ENCODE measurements around the gene ENHO.

Gene ENHO

GRCh38 chr9:34505370-34506120, 17.2 kb downstream of the ENHO start:
- DNase-seq (ENCODE audit: low spot score) = no peak
- TF ChIP-seq, protein P1, sequence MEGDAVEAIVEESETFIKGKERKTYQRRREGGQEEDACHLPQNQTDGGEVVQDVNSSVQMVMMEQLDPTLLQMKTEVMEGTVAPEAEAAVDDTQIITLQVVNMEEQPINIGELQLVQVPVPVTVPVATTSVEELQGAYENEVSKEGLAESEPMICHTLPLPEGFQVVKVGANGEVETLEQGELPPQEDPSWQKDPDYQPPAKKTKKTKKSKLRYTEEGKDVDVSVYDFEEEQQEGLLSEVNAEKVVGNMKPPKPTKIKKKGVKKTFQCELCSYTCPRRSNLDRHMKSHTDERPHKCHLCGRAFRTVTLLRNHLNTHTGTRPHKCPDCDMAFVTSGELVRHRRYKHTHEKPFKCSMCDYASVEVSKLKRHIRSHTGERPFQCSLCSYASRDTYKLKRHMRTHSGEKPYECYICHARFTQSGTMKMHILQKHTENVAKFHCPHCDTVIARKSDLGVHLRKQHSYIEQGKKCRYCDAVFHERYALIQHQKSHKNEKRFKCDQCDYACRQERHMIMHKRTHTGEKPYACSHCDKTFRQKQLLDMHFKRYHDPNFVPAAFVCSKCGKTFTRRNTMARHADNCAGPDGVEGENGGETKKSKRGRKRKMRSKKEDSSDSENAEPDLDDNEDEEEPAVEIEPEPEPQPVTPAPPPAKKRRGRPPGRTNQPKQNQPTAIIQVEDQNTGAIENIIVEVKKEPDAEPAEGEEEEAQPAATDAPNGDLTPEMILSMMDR (IDR thresholded peaks at IDR 0.05; ENCODE audit: borderline replicate concordance, control extremely low read depth, extremely low read depth, insufficient read depth, missing control alignments) = no peak
- in situ Hi-C loops (cut with MboI; ENCODE audit: low sequenced_read_pairs, unreplicated experiment) = no loop called here

DNA sequence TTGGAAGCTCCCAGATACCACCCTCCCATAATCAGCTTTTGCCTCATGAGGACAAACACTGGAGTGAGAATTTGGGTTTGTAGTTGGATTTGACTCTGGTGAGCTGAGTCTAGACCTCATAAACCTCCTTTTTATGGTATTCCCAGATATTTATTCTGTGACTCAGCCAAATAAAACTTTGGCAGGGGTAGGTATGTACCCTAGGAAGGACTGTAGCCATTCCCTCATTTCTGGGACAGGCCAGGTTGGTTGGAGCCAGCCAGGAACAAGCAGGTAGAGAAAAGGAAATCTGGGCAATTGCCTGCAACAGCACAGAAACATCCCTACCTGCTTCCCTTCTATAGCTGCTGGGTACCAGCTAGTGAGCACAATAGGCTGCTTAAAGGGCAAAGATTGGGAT, 19.4 kb downstream of the ENHO start:
- in situ Hi-C loops (cut with MboI; ENCODE audit: low sequenced_read_pairs, unreplicated experiment) = no loop called here
- TF ChIP-seq, protein P1 (IDR thresholded peaks at IDR 0.05; ENCODE audit: borderline replicate concordance, control extremely low read depth, extremely low read depth, insufficient read depth, missing control alignments) = no peak
- no peak for DNase-seq (ENCODE audit: low spot score)

DNA sequence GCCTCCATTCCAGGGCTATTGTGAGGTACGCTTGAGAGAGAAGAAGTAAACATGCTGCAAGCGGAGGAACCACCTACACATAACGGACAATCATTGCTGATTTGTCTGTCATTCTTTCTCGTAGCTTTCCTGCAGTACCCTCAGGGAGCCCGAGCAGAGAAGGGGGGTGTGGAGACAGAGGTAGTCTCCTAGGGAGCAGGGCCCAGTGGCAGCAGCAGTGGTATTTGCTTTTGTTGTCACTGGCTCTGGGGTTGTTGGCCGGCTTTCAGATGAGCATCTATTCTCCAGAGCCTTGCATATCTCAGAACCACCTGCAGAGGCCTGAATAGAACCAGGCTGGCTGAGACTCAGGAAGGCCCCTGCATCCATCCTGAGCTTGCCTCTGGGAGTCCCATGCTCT, 19.9 kb downstream of the ENHO start:
- no peak for DNase-seq (ENCODE audit: low spot score)
- in situ Hi-C loops (cut with MboI; ENCODE audit: low sequenced_read_pairs, unreplicated experiment) = no loop called here

DNA sequence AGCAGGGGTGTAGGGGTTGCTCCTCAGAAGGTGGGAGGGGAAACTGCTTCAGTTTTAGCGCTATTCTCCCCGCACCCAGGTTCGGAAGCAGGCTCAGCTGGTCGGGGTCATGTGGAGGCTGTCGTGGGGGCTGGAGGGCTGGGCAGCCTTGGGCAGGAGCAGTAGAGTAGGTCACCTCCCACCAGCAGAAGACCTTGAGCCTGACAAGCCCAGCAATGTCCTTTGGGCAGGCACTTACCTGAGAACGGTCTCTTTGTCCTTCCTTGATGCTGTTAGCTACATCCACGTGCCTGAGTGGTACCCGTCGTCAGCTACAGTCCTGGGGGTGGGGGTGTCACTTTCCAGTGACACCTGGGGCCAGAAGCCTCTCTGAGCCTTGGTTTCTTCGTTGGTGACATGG, 20.3 kb downstream of the ENHO start:
- DNase-seq (ENCODE audit: low spot score) = no peak
- TF ChIP-seq, protein P1 (IDR thresholded peaks at IDR 0.05; ENCODE audit: borderline replicate concordance, control extremely low read depth, extremely low read depth, insufficient read depth, missing control alignments) = no peak
- in situ Hi-C loops (cut with MboI; ENCODE audit: low sequenced_read_pairs, unreplicated experiment) = no loop called here

More for the DNA sequence above, 19.9 kb downstream of the ENHO start:
- TF ChIP-seq, protein P1 (IDR thresholded peaks at IDR 0.05; ENCODE audit: borderline replicate concordance, control extremely low read depth, extremely low read depth, insufficient read depth, missing control alignments) = no peak

GRCh38 chr9:34501889-34502425, 20.8 kb downstream of the ENHO start:
- DNase-seq (ENCODE audit: low spot score) = no peak
- TF ChIP-seq, protein P1 (IDR thresholded peaks at IDR 0.05; ENCODE audit: borderline replicate concordance, control extremely low read depth, extremely low read depth, insufficient read depth, missing control alignments) = no peak
- in situ Hi-C loops (cut with MboI; ENCODE audit: low sequenced_read_pairs, unreplicated experiment) = no loop called here

- in situ Hi-C loops (cut with MboI; ENCODE audit: low sequenced_read_pairs, unreplicated experiment) = no loop called here
- TF ChIP-seq, protein P1 (IDR thresholded peaks at IDR 0.05; ENCODE audit: borderline replicate concordance, control extremely low read depth, extremely low read depth, insufficient read depth, missing control alignments) = no peak
- no peak for DNase-seq (ENCODE audit: low spot score)
These were observed 21.4 kb downstream of the ENHO start for GRCh38 chr9:34501372-34501771.

Data from GM13976 (cell line).